H1 (cell line): ENCODE measurements around the gene TRIM23. TPM values are rescaled to one million over a fixed set of nuclear protein-coding genes. Genes with fewer than 3 reads are reported as not detected.

Source experiments
- CTCF ChIA-PET: fragments of 300-600 bp; sonication (Branson Sonifier 250); formaldehyde crosslinking; loops from one replicate; lab custom pipeline; 2021; ENCODE audit not compliant: partially characterized antibody; lab: Charles Lee
- POLR2A ChIA-PET: fragments of 300-600 bp; sonication (Branson Sonifier 250); formaldehyde crosslinking; loops from one replicate; lab custom pipeline; 2021; ENCODE audit warnings: inconsistent platforms; ENCODE audit not compliant: partially characterized antibody; lab: Charles Lee
- DNase-seq, 2 experiments: peaks; one replicate each; pipeline versions ENCODE4 v3.0.0 to v3.0.0-alpha.2; 2010 to 2022; ENCODE audit warnings: low spot score in 2 of 2, low read depth in 1 of 2, mixed read lengths in 1 of 2
- FAIRE-seq: peaks from 2 replicates; lab custom pipeline; 2011; peaks lifted over from hg19 to GRCh38; lab: Jason Lieb, UNC
- H2AFZ ChIP-seq: 2 replicates; pipeline ENCODE4 v1.8.1; 2012; ENCODE audit warnings: low read length, inconsistent platforms
- H2AK5ac ChIP-seq: 2 replicates; pipeline ENCODE4 v1.6.1; 2013; ENCODE audit warnings: low read depth, low read length
- H2BK120ac ChIP-seq: replicated peaks from 2 replicates; pipeline ENCODE3; 2013; ENCODE audit warnings: low read depth, low read length, inconsistent platforms
- H2BK12ac ChIP-seq: 2 replicates; pipeline ENCODE4 v1.6.1; 2013; ENCODE audit warnings: low read depth, low read length
- H2BK15ac ChIP-seq: 2 replicates; pipeline ENCODE4 v1.6.1; 2013; ENCODE audit warnings: low read length
- H2BK20ac ChIP-seq: 2 replicates; pipeline ENCODE4 v1.6.1; 2013; ENCODE audit warnings: low read length
- H2BK5ac ChIP-seq: 2 replicates; pipeline ENCODE4 v1.6.1; 2013; ENCODE audit warnings: low read depth, low read length
- H3K14ac ChIP-seq: 2 replicates; pipeline ENCODE4 v1.6.1; 2013; ENCODE audit warnings: inconsistent platforms; ENCODE audit not compliant: insufficient read length
- H3K18ac ChIP-seq: 2 replicates; pipeline ENCODE4 v1.6.1; 2013; ENCODE audit warnings: low read length; ENCODE audit errors: extremely low read depth
- H3K23ac ChIP-seq: 2 replicates; pipeline ENCODE4 v1.6.1; 2013; ENCODE audit warnings: inconsistent platforms; ENCODE audit not compliant: insufficient read length
- H3K23me2 ChIP-seq: 2 replicates; pipeline ENCODE4 v1.6.1; 2013; ENCODE audit warnings: low read depth, low read length
- H3K27ac ChIP-seq: 2 replicates; pipeline ENCODE4 v1.6.1; 2011; ENCODE audit warnings: low read depth, low read length, inconsistent platforms
- H3K27me3 ChIP-seq, 4 experiments: replicated peaks in 1 of 4; 1 replicate in 1 of 4; 2 replicates in 3 of 4; pipeline versions ENCODE4 v1.6.1 to v1.8.1; 2011 to 2013; ENCODE audit warnings: low read length in 3 of 4, mild to moderate bottlenecking in 3 of 4, inconsistent platforms in 2 of 4, mixed read lengths in 2 of 4, moderate library complexity in 1 of 4; ENCODE audit not compliant: control insufficient read depth in 3 of 4, insufficient read depth in 3 of 4; ENCODE audit errors: extremely low read depth in 1 of 4
- H3K36me3 ChIP-seq, 4 experiments: 2 replicates each; pipeline versions ENCODE4 v1.6.1 to v1.8.1; 2011 to 2013; ENCODE audit warnings: mild to moderate bottlenecking in 4 of 4, low read length in 3 of 4, moderate library complexity in 2 of 4, control low read depth in 1 of 4, inconsistent platforms in 1 of 4; ENCODE audit not compliant: insufficient read depth in 4 of 4, control insufficient read depth in 2 of 4
- H3K4ac ChIP-seq: replicated peaks from 2 replicates; pipeline ENCODE3; 2013; ENCODE audit warnings: low read length, low read depth, mixed read lengths, inconsistent platforms; ENCODE audit not compliant: insufficient read length
- H3K4me1 ChIP-seq, 4 experiments: replicated peaks in 1 of 4; 1 replicate in 1 of 4; 2 replicates in 3 of 4; pipeline versions ENCODE4 v1.6.1 to v1.8.1; 2011 to 2013; ENCODE audit warnings: low read length in 3 of 4, inconsistent platforms in 2 of 4, mixed read lengths in 1 of 4; ENCODE audit not compliant: insufficient read depth in 4 of 4, control insufficient read depth in 3 of 4
- H3K4me2 ChIP-seq, 2 experiments: 2 replicates each; pipeline versions ENCODE4 v1.6.1 to v1.8.1; 2011 to 2013; ENCODE audit warnings: low read depth in 2 of 2, low read length in 2 of 2, control low read depth in 1 of 2, inconsistent platforms in 1 of 2, mild to moderate bottlenecking in 1 of 2; ENCODE audit not compliant: insufficient read depth in 1 of 2
- H3K4me3 ChIP-seq, 4 experiments: fragments of 200-600, 300-600 bp in 1 of 4; sonication (generic), shearing (Covaris generic), sonication (Bioruptor Twin) in 1 of 4; 2 replicates each; pipeline versions ENCODE4 v1.5.1 to v1.8.1; 2011 to 2016; ENCODE audit warnings: low read length in 4 of 4, low read depth in 3 of 4, control low read depth in 2 of 4, inconsistent platforms in 2 of 4, mild to moderate bottlenecking in 2 of 4, mixed read lengths in 1 of 4, moderate library complexity in 1 of 4; ENCODE audit not compliant: insufficient read depth in 2 of 4; ENCODE audit errors: extremely low read depth in 1 of 4
- H3K56ac ChIP-seq: replicated peaks from 2 replicates; pipeline ENCODE3; 2013; ENCODE audit warnings: low read depth, mild to moderate bottlenecking, mixed read lengths, low read length, inconsistent platforms; ENCODE audit not compliant: insufficient read length
- H3K79me1 ChIP-seq: 2 replicates; pipeline ENCODE4 v1.6.1; 2013; ENCODE audit warnings: low read depth, low read length, control low read depth
- H3K79me2 ChIP-seq, 2 experiments: 2 replicates each; pipeline versions ENCODE4 v1.6.1 to v1.8.1; 2012 to 2013; ENCODE audit warnings: low read length in 2 of 2, mild to moderate bottlenecking in 2 of 2, inconsistent platforms in 1 of 2; ENCODE audit not compliant: insufficient read depth in 2 of 2, control insufficient read depth in 1 of 2
- H3K9ac ChIP-seq, 4 experiments: replicated peaks in 1 of 4; 1 replicate in 1 of 4; 2 replicates in 3 of 4; pipeline versions ENCODE4 v1.6.1 to v1.8.1; 2011 to 2013; ENCODE audit warnings: low read depth in 3 of 4, low read length in 3 of 4, control low read depth in 2 of 4, mild to moderate bottlenecking in 2 of 4, moderate library complexity in 2 of 4, inconsistent platforms in 1 of 4; ENCODE audit errors: extremely low read depth in 1 of 4
- H3K9me3 ChIP-seq, 2 experiments: 2 replicates each; pipeline versions ENCODE4 v1.6.1 to v1.8.1; 2012 to 2013; ENCODE audit warnings: mild to moderate bottlenecking in 2 of 2, moderate library complexity in 2 of 2, control low read depth in 1 of 2, inconsistent platforms in 1 of 2, low read depth in 1 of 2, low read length in 1 of 2, mixed read lengths in 1 of 2; ENCODE audit not compliant: insufficient read depth in 2 of 2
- H4K20me1 ChIP-seq, 2 experiments: replicated peaks in 1 of 2; 2 replicates each; pipeline versions ENCODE3 to v1.8.1; 2011 to 2013; ENCODE audit warnings: inconsistent platforms in 2 of 2, low read length in 2 of 2, mild to moderate bottlenecking in 1 of 2; ENCODE audit not compliant: insufficient read depth in 2 of 2, control insufficient read depth in 1 of 2
- H4K5ac ChIP-seq: 2 replicates; pipeline ENCODE4 v1.6.1; 2013; ENCODE audit warnings: low read length, low read depth, mixed read lengths, inconsistent platforms; ENCODE audit not compliant: insufficient read length
- H4K8ac ChIP-seq: 2 replicates; pipeline ENCODE4 v1.8.0; 2013; ENCODE audit warnings: mild to moderate bottlenecking, moderate library complexity, low read length, inconsistent platforms; ENCODE audit not compliant: insufficient read depth; ENCODE audit errors: extremely low read depth
- H4K91ac ChIP-seq: replicated peaks from 2 replicates; pipeline ENCODE3; 2013; ENCODE audit warnings: low read length, mixed read lengths, inconsistent platforms; ENCODE audit not compliant: insufficient read length
- ASH2L ChIP-seq: fragments of 200-600, 300-600 bp; sonication (generic); IDR thresholded peaks from one replicate; pipeline ENCODE4 v1.7.1; 2017; ENCODE audit warnings: low read length
- BCL11A ChIP-seq, 2 experiments: IDR thresholded peaks; one replicate each; pipeline ENCODE4 v1.6.1; 2011; ENCODE audit warnings: low read depth in 2 of 2, low read length in 2 of 2, mild to moderate bottlenecking in 2 of 2
- BRCA1 ChIP-seq: IDR thresholded peaks from 2 replicates; pipeline ENCODE4 v1.6.1; 2012; ENCODE audit warnings: low read depth, low read length, improper control_type of control experiment
- CREB1 ChIP-seq: IDR thresholded peaks from 2 replicates; pipeline ENCODE4 v1.6.1; 2012; ENCODE audit warnings: inconsistent platforms
- CTBP2 ChIP-seq: IDR thresholded peaks from 2 replicates; pipeline ENCODE4 v1.7.0; 2011; ENCODE audit warnings: borderline replicate concordance, mild to moderate bottlenecking, moderate library complexity, mixed read lengths, low read length; ENCODE audit not compliant: insufficient read depth, insufficient read length
- FOSL1 ChIP-seq: IDR thresholded peaks from 2 replicates; pipeline ENCODE4 v1.6.1; 2011; ENCODE audit warnings: mild to moderate bottlenecking, low read depth, low read length, moderate library complexity; ENCODE audit not compliant: insufficient read depth
- SP1 ChIP-seq: IDR thresholded peaks from 2 replicates; pipeline ENCODE4 v1.6.1; 2011; ENCODE audit warnings: low read depth, low read length
- TAF7 ChIP-seq: optimal IDR thresholded peaks from 2 replicates; pipeline ENCODE3; 2011; ENCODE audit warnings: low read depth, mild to moderate bottlenecking, inconsistent platforms, low read length, moderate library complexity, borderline replicate concordance
- TCF12 ChIP-seq: IDR thresholded peaks from 2 replicates; pipeline ENCODE4 v1.6.1; 2011; ENCODE audit warnings: low read depth, mild to moderate bottlenecking, low read length
- TEAD4 ChIP-seq: IDR thresholded peaks from 2 replicates; pipeline ENCODE4 v1.6.1; 2012; ENCODE audit warnings: low read depth, low read length, inconsistent platforms, mixed read lengths
- WGBS, 2 experiments: shearing (Covaris generic) in 1 of 2; methylation state at CpG; one replicate each; pipeline versions ENCODE4 v1.1.6 to v1.1.7; 2013 to 2015; ENCODE audit warnings: low lambda C conversion rate in 2 of 2, mixed read lengths in 2 of 2, inconsistent platforms in 1 of 2, low coverage in 1 of 2, missing lambda C conversion rate in 1 of 2; ENCODE audit not compliant: insufficient replicate concordance in 2 of 2, insufficient coverage in 1 of 2, insufficient read length in 1 of 2; ENCODE audit errors: extremely low coverage in 1 of 2, missing lambda C conversion rate in 1 of 2; 5-methylcytosine and 5-hydroxymethylcytosine counted together
- polyA plus RNA-seq, 7 experiments: library from polyadenylated mRNA; depleted of rRNA in 3 of 7; stranded (reverse) in 5 of 7; unstranded in 2 of 7; fragments of >200 nt in 5 of 7; fragments of 200-250 nt in 2 of 7; gene quantifications; 1 replicate in 5 of 7; 2 replicates in 1 of 7; 4 replicates in 1 of 7; pipeline versions ENCODE4 v1.2.1 to v1.2.3, GENCODE V29; 2011 to 2013; ENCODE audit warnings: missing spikeins in 2 of 7, mixed read lengths in 2 of 7
- total RNA-seq: library from RNA; stranded (reverse); fragmentation: NEBNext Ultra II Directional; extraction: Animal tissue kit (Norgen Biotek cat#: 25700); gene quantifications from 2 replicates; pipeline ENCODE4 v1.2.1, GENCODE V29; 2021
- TF ChIP-seq, protein P1 (sequence below): IDR thresholded peaks from 2 replicates; pipeline ENCODE4 v1.6.1; 2012; ENCODE audit warnings: low read length, inconsistent platforms

Gene TRIM23
- total and polyA plus RNA-seq, 2 of the 8 experiments (the other 6 are each of a cell fraction or from before 2014, with no cell fraction given), result 2.5 to 11.7 TPM

DNA sequence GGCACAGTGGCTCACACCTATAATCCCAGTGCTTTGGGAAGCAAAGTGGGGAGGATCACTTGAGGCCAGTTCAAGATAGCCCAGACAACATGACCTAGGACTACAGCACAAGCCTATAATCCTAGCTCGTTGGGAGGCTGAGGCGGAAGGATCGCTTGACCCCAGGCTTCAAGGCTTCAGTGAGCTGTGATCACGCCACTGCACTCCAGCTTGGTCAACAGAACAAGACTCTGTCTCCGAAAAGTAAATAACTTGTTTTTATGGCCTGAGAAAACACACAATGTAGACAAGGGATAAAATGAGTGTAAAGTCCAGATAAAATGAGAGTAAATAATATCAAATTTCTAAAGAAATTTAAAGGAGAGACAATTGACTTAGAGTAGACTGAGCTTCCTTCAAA lies 27.0 kb upstream of the TRIM23 start:
- FAIRE-seq, result no peak
- H3K4me2 ChIP-seq, result no peak overlapping the region

More for the DNA sequence above, 27.0 kb upstream of the TRIM23 start:
- no peak overlapping the region for H3K23ac ChIP-seq
- 77% methylated on average over 5 of the region's 5 CpGs; no CpG with 5 or more reads in 1 of the 2 experiments for WGBS, 2 experiments
- no peak for DNase-seq
- no peaks in the 10 kb centered on the region for H3K79me2 ChIP-seq
- no peaks in the 10 kb centered on the region for H3K9me3 ChIP-seq
- no peak overlapping the region for H4K91ac ChIP-seq
- no peak overlapping the region for H2BK120ac ChIP-seq
- no peaks in the 10 kb centered on the region for H3K27me3 ChIP-seq
- H3K14ac ChIP-seq, result no peak overlapping the region
- POLR2A ChIA-PET, result interaction anchor here (0.6 to 1.5 kb wide), 4 partner anchors 25 to 1652 kb away, joined by 3 to 5 read pairs (median 4); partner anchors contain the start of gene TRIM23
- no peak overlapping the region for H2BK12ac ChIP-seq
- H4K20me1 ChIP-seq, result no peaks in the 10 kb centered on the region
- H2AK5ac ChIP-seq, result no peak overlapping the region
- H3K27ac ChIP-seq, result no peak overlapping the region
- H2BK5ac ChIP-seq, result no peak overlapping the region
- H3K36me3 ChIP-seq, result peaks cover 0 to 3% (median 0%) of the 10 kb centered on the region in 4 experiments; a peak in 2 of 8 replicates
- CTCF ChIA-PET, result interaction anchor here (0.7 to 1.6 kb wide), 3 partner anchors 13 to 90 kb away, joined by 3 to 9 read pairs (median 3); no protein-coding TSS in a partner anchor
- no peak overlapping the region for H3K18ac ChIP-seq
- no peak overlapping the region for H4K5ac ChIP-seq
- H3K9ac ChIP-seq, result no peak overlapping the region
- H3K4me3 ChIP-seq, result no peak overlapping the region
- no peak overlapping the region for H3K4ac ChIP-seq
- peaks cover 0 to 4% (median 0%) of the 10 kb centered on the region in 4 experiments; a peak in 2 of 7 replicates for H3K4me1 ChIP-seq
- TF ChIP-seq BCL11A (IDR thresholded peaks at IDR 0.05; ENCODE audit: low read depth in 2 of 2, low read length in 2 of 2) (no peak), SP1 (no peak), BRCA1 (no peak), CTBP2 (no peak), ASH2L (no peak), FOSL1 (no peak), TAF7 (no peak), TEAD4 (no peak), CREB1 (no peak), TCF12 (no peak)
- TF ChIP-seq, protein P1, sequence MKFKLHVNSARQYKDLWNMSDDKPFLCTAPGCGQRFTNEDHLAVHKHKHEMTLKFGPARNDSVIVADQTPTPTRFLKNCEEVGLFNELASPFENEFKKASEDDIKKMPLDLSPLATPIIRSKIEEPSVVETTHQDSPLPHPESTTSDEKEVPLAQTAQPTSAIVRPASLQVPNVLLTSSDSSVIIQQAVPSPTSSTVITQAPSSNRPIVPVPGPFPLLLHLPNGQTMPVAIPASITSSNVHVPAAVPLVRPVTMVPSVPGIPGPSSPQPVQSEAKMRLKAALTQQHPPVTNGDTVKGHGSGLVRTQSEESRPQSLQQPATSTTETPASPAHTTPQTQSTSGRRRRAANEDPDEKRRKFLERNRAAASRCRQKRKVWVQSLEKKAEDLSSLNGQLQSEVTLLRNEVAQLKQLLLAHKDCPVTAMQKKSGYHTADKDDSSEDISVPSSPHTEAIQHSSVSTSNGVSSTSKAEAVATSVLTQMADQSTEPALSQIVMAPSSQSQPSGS, result no peak
- no peak overlapping the region for H2BK20ac ChIP-seq
- H3K79me1 ChIP-seq, result no peaks in the 10 kb centered on the region
- H4K8ac ChIP-seq, result no peak overlapping the region
- no peaks in the 10 kb centered on the region for H3K23me2 ChIP-seq
- no peak overlapping the region for H3K56ac ChIP-seq
- H2AFZ ChIP-seq, result no peak overlapping the region
- no peak overlapping the region for H2BK15ac ChIP-seq
